Suppressor macrophage treated with lipopolysaccharide for 1 hour (primary cell): ENCODE results near the gene TMEM72.

Experiments used
- DNase-seq, 3 donors: peaks; one replicate each; pipeline ENCODE4 v3.0.0-alpha.2; 2020 to 2022

TMEM72 gene

GRCh38 chr10:44921061-44921460, 9.9 kb downstream of the TMEM72 start:
- DNase-seq = no peak

GRCh38 chr10:44921506-44921905, 10.4 kb downstream of the TMEM72 start:
- no peak for DNase-seq

DNA sequence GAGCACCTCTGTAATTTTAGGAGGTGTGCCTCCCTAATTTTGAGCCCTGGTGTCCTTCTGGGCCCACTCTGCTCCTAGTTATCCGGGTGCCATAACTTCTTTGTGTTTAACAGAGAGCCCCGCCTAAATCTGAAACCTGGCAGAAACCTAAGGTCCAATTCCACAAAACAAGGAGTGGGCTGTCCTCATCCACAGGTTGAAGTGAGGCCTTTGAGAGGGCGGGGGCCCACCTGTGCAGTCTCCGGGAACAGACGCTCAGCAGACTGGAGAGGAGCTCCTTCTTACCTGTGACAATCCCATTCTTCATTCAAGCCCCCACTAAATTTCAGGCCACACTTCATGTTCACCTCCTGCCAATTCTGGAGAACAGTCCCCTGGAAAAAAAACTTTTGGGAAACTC, 10.9 kb downstream of the TMEM72 start:
- no peak for DNase-seq

GRCh38 chr10:44922796-44923545, 11.8 kb downstream of the TMEM72 start:
- no peak for DNase-seq

DNA sequence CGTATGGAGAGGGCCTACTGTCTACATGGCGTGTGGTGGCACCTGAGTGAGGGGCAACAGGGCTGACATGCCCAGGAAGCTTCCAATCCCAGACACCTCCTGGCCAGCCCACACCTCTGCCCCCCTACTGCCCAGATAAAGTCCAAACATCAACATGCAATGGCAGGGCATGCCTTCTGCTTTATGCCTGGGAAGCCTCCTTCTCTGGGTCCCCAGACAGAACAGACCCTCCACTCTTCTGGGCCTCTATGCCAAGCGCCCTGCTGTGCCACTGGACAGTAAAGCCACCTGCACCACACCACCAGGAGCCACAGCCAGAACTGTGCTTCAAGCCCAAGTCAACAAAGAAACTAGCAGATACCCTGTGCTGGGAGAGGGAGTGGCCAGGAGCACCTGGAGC, 12.5 kb downstream of the TMEM72 start:
- no peak for DNase-seq

DNA sequence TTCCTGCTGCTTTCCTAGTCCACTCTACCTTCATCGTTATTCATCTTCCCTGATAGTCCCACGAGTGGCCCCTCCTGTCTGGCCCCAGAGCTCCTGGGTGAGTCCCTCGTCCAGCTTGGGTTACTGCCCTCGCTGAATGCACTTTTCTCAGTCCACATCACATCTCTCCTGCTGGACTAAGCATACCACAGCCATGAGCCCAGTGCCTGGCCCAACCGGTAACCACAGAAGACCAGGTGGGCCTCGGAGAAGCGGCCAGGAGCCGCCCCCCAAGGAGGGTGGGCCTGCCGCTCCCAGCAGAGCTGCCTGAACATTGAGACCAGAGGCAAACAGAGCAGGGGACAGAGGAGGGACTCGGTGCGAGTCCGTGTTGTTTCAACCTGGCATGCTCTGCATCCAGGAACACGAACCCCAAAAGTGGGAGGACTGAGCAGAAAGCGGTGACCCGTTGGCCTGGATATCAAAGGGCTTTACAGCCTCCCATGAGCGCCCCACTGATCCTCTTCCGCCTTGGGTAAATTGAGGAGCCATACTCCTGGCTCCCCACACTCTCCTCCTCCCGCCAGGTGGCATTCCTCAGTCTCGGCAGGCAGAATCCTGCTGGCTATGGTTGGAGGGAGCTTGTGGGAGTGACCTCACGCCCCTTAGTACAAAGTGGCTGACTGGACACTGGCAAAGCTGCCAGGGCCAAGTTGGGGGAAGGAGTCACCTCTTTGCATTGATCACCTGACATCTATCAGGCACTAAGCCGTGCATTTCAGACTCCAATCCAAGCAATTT, 13.3 kb downstream of the TMEM72 start:
- DNase-seq = no peak

- DNase-seq = peak; percentile 68 to 79 (median 68)
These were observed 14.1 kb downstream of the TMEM72 start for GRCh38 chr10:44925224-44925623.

DNA sequence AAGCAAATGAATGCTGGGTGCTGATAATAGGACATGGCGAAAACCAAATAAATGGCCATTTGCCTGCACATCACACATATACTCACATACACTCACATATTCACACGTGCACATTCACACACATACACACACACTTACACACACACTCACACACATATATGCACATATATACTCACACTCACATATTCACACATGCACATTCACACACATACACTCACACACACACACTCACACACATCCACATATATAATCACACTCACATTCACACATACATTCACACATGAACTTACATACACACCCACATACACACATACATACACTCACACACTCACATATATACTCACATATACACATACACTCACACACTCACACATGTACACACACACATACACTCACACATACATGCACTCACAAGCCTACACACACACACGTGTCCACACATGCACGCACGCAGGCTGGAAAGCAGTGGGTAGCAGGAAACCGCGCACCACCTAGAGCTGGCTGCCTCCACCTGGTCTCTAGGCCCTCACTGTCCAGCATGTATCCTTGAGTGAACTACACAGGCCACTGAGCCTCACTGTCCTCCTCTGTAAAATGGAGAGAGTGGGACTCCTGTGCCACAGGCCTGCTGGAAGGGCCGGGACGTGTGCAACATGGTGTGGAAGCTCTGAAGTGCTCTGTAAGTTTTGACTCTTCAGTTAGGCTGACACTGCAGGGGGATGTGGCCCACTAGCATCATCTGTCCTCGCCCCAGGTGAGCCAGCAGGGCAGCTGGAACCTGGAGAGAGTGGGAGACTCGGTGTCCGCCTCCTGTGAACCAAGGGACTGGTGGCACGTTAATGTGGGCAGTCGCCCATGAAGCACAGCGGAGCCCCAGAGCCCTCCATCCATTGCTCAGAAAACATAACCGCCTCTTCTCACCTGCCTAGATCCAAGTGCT, 14.9 kb downstream of the TMEM72 start:
- DNase-seq = no peak

- peak; percentile 39 to 59 (median 53) for DNase-seq
These were observed 15.7 kb downstream of the TMEM72 start for GRCh38 chr10:44926751-44927351.

GRCh38 chr10:44927352-44927751, 16.2 kb downstream of the TMEM72 start:
- DNase-seq = peak; percentile 72 to 78 (median 76)

DNA sequence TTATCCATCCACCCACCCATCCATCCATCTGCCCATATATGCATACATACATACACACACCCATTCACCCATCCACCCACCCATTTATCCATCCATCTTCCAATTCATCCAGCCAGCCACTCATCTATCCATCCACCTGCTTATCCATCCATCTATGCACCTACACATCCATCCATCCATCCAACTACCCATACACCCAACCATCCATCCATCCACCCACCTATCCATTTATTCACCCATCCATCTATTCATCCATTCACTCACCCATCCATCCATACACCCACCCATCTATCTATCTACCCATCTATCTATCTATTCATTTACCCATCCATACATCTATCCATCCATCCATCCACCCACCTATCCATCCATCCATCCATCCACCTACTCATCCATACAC, 17.3 kb downstream of the TMEM72 start:
- no peak for DNase-seq

DNA sequence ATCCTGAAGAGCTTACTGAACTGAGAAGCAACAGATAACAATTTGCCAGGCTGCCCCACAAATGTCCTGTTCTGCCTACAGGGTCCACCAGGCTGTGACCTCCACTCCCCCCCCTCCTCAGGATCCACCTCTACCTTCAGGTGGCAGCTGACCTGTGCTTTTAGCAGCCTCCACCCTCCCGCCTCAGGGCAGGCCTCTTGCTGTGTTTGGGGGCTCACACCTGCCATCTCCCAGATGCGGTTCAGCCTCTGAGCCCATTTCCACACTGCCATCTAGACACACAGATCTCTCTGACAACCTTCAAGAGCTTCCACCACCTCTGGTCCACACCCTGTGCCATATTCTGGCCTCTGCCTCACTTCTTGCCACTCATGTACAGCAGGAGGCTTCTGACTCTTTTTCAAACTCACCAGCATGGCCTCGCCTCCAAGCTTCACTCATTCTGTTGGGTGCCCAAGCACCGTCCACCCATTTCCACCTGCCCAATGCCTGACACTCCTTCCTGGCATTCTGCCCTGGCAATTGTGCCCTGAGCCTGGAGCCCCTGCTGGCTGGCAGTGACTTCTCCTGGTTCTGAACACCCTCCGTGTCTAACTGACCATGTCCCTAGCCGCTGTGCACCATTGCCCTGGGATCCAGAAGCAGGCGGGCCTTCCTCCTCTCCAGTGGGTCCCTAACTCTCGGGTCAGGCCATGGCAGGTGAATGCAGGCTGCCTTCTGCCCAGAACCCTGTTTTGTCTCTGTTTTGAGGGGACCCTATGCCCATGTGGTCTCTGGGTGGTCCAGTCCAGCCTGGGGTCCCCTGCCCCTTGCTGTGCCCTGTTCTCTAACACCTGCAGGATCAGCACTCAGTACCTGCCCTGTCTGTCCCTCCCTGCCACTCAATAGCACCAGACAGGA, 18.5 kb downstream of the TMEM72 start:
- DNase-seq = no peak

- peak in 2 of 3 donors; percentile 40 to 55 for DNase-seq
These were observed 19.9 kb downstream of the TMEM72 start for GRCh38 chr10:44930904-44931620.

- DNase-seq = no peak
These were observed 20.7 kb downstream of the TMEM72 start for GRCh38 chr10:44931621-44932516.

DNA sequence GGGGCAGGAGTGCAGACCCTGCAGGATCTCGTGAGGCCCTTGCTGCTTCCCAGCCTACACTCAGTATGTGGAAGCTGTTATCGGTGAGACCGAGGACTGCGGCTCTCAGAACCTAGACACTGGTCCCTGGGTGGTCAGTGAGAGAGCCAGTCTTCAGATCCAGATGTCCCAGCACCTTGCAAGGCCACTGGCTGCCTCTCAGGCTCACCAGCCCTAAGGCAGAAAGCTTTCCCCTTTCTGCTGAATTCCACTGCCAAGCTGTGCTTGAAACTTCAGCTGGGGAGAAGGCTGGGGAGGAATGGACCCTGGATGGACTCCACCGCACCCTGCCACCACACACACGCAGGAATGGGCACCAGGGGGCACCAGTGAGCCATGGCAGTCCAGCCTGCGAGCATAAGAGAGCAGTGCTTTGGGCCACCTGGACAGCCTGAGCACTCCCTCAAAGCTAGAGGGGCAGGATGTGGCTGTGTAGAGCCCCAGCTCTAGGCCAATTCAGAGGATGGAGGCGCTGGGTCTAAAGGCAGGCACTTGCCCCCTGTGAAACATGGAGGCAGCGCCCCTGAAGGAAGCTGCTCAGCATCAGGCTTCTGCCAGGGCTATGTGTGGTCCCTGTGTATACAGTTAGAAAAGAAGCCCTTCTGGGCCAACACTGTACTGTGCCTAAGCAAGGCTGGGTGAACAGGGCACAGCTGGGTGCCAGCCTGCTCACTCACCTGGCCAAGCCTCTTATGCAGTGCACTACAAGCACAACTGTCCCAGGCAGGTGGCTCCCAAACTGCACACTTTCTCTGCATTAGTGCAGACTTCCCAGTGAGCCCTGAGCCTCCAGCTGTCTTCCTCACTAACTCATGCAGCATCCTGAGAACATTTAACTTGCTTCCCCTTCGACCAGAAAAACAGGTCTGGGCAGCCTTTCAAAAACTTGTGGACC, 21.6 kb downstream of the TMEM72 start:
- DNase-seq = peak; percentile 85 to 94 (median 88)

DNA sequence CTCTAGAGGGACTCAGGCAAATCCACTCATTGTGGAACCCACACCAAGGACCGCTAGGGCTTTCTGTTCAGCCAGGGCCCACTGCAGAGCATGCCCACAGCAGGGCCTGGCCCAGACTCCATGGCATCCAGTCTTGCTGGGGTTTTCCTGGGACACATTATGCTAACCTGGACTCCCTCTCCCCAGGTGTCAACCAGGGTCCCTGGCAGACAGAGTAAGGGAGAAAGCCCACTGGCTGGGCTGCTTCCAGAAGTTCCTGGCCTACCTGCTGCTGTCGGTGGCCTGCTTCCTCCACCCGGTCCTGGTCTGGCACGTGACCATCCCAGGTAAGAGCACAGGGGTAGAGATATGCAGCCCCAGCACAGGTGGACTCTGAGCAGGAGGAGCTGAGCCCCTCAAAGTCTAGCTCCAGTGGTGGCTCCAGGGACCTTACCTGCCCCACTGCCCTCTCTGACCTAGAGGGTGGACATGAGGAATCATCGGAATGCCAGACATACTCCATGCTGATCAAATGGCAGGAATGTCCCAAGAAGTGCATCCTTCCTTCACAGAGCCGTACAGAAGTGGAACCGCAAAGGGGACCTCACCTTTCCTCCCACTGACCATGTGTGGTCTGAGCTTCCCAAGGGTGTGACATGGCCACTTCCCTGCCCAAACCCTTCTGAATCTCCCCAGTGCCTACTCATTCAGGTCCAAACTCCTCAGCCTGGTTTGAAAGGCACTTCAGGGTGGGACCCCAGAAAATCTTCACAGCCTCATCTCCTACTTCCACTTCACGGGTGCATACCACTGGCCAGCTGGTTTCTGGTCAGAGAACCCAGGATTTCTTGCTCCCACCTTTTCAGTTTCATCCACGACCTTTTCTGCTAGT, 22.5 kb downstream of the TMEM72 start:
- DNase-seq = no peak

- DNase-seq = peak in 1 of 3 donors; percentile 43
These were observed 23.5 kb downstream of the TMEM72 start for GRCh38 chr10:44934416-44935200.
